ENCODE measurements around the gene DBX1. TPM values are rescaled to one million over a fixed set of nuclear protein-coding genes. Genes with fewer than 3 reads are reported as not detected.

Gene DBX1
- total and polyA plus RNA-seq, 4 experiments from 2014 or later, result not detected

GRCh38 chr11:20122131-20122530, 38.1 kb downstream of the DBX1 start:
- H3K27me3 Mint-ChIP-seq, result peaks cover 0 to 2% of the 10 kb centered on the region in 2 donors
- Histone ChIP-seq H3K4me1 (ENCODE audit: insufficient read depth, low read length) (no peaks in the 10 kb centered on the region), H3K27ac (ENCODE audit: low read depth, low read length) (no peak overlapping the region), H3K4me3 (ENCODE audit: low read length in 2 of 2) (no peak overlapping the region), H3K9me3 (ENCODE audit: control insufficient read depth in 1 of 2, low read length in 2 of 2) (no peaks in the 10 kb centered on the region), H3K27me3 (ENCODE audit: insufficient read depth, low read length) (no peaks in the 10 kb centered on the region), H3K36me3 (ENCODE audit: insufficient read depth, low read length) (no peaks in the 10 kb centered on the region)
- ChIA-PET CTCF (ENCODE audit: partially characterized antibody) (interaction anchor here (0.7 to 1.3 kb wide), 2 partner anchors 231 to 233 kb away, joined by 3 to 5 read pairs; no protein-coding TSS in a partner anchor), POLR2A (ENCODE audit: partially characterized antibody) (no interaction called here)
- intact Hi-C loops (cut with micrococcal nuclease), result no loop called here
- no peaks in the 10 kb centered on the region for H3K4me1 Mint-ChIP-seq
- DNase-seq, result no peak
- H3K27ac Mint-ChIP-seq, result no peak overlapping the region
- no peaks in the 10 kb centered on the region for H3K9me3 Mint-ChIP-seq
- no peak overlapping the region for H3K4me3 Mint-ChIP-seq
- peaks cover 0 to 18% of the 10 kb centered on the region in 2 donors for H3K36me3 Mint-ChIP-seq

GRCh38 chr11:20120134-20120925, 39.9 kb downstream of the DBX1 start:
- no peaks in the 10 kb centered on the region for H3K4me1 Mint-ChIP-seq
- peaks cover 0 to 2% of the 10 kb centered on the region in 2 donors for H3K27me3 Mint-ChIP-seq
- H3K27ac ChIP-seq (ENCODE audit: low read depth, low read length), result no peak overlapping the region
- H3K9me3 ChIP-seq (ENCODE audit: control insufficient read depth in 1 of 2, low read length in 2 of 2), result no peaks in the 10 kb centered on the region
- H3K27me3 ChIP-seq (ENCODE audit: insufficient read depth, low read length), result no peaks in the 10 kb centered on the region
- intact Hi-C loops (cut with micrococcal nuclease), result no loop called here
- POLR2A ChIA-PET (ENCODE audit: partially characterized antibody), result no interaction called here
- H3K9me3 Mint-ChIP-seq, result peaks cover 0 to 2% (median 0%) of the 10 kb centered on the region in 8 donors
- CTCF ChIA-PET (ENCODE audit: partially characterized antibody), result interaction anchor here (9.4 kb wide), 1 partner anchor 7 kb away, joined by 79 read pairs; no protein-coding TSS in a partner anchor
- H3K36me3 ChIP-seq (ENCODE audit: insufficient read depth, low read length), result no peaks in the 10 kb centered on the region
- H3K4me3 Mint-ChIP-seq, result no peak overlapping the region
- no peaks in the 10 kb centered on the region for H3K4me1 ChIP-seq (ENCODE audit: insufficient read depth, low read length)
- no peak overlapping the region for H3K27ac Mint-ChIP-seq
- no peak for DNase-seq
- H3K36me3 Mint-ChIP-seq, result peaks cover 0 to 18% of the 10 kb centered on the region in 2 donors
- H3K4me3 ChIP-seq (ENCODE audit: low read length in 2 of 2), result no peak overlapping the region

GRCh38 chr11:20119315-20119714, 41.0 kb downstream of the DBX1 start:
- intact Hi-C loops (cut with micrococcal nuclease), result loop anchor here (10.0 kb wide), 1 partner anchor 175 kb away; no protein-coding TSS in a partner anchor
- DNase-seq, result no peak
- Histone ChIP-seq H3K27ac (ENCODE audit: low read depth, low read length) (no peak overlapping the region), H3K4me1 (ENCODE audit: insufficient read depth, low read length) (no peaks in the 10 kb centered on the region), H3K4me3 (ENCODE audit: low read length in 2 of 2) (no peak overlapping the region), H3K9me3 (ENCODE audit: control insufficient read depth in 1 of 2, low read length in 2 of 2) (no peaks in the 10 kb centered on the region), H3K27me3 (ENCODE audit: insufficient read depth, low read length) (no peaks in the 10 kb centered on the region), H3K36me3 (ENCODE audit: insufficient read depth, low read length) (no peaks in the 10 kb centered on the region)
- Mint-ChIP-seq H3K36me3 (peaks cover 0 to 18% of the 10 kb centered on the region in 2 donors), H3K9me3 (peaks cover 0 to 2% (median 0%) of the 10 kb centered on the region in 8 donors), H3K4me1 (no peaks in the 10 kb centered on the region), H3K27me3 (peaks cover 0 to 3% of the 10 kb centered on the region in 2 donors), H3K4me3 (no peak overlapping the region), H3K27ac (no peak overlapping the region)
- POLR2A ChIA-PET (ENCODE audit: partially characterized antibody), result no interaction called here
- CTCF ChIA-PET (ENCODE audit: partially characterized antibody), result interaction anchor here (1.2 to 9.4 kb wide), 2 partner anchors 8 to 13 kb away, joined by 3 to 79 read pairs; no protein-coding TSS in a partner anchor

- no peak for DNase-seq
- Histone ChIP-seq H3K9me3 (ENCODE audit: control insufficient read depth in 1 of 2, low read length in 2 of 2) (no peaks in the 10 kb centered on the region), H3K36me3 (ENCODE audit: insufficient read depth, low read length) (no peaks in the 10 kb centered on the region), H3K27me3 (ENCODE audit: insufficient read depth, low read length) (no peaks in the 10 kb centered on the region), H3K4me1 (ENCODE audit: insufficient read depth, low read length) (no peaks in the 10 kb centered on the region), H3K4me3 (ENCODE audit: low read length in 2 of 2) (no peak overlapping the region), H3K27ac (ENCODE audit: low read depth, low read length) (no peak overlapping the region)
- Mint-ChIP-seq H3K4me1 (no peaks in the 10 kb centered on the region), H3K27me3 (peaks cover 0 to 3% of the 10 kb centered on the region in 2 donors), H3K9me3 (peaks cover 0 to 2% (median 0%) of the 10 kb centered on the region in 8 donors), H3K4me3 (no peak overlapping the region), H3K27ac (peak overlapping the region in 1 of 7 donors; percentile 65), H3K36me3 (peaks cover 0 to 18% of the 10 kb centered on the region in 2 donors)
- ChIA-PET CTCF (ENCODE audit: partially characterized antibody) (interaction anchor here (9.2 to 9.4 kb wide), 2 partner anchors 9 to 15 kb away, joined by 54 to 79 read pairs; no protein-coding TSS in a partner anchor), POLR2A (ENCODE audit: partially characterized antibody) (no interaction called here)
- intact Hi-C loops (cut with micrococcal nuclease), result loop anchor here (10.0 kb wide), 1 partner anchor 173 kb away; no protein-coding TSS in a partner anchor
These were observed 42.1 kb downstream of the DBX1 start for GRCh38 chr11:20118209-20118608.

- Mint-ChIP-seq H3K4me1 (no peaks in the 10 kb centered on the region), H3K36me3 (peaks cover 0 to 18% of the 10 kb centered on the region in 2 donors), H3K27me3 (peaks cover 0 to 3% of the 10 kb centered on the region in 2 donors), H3K4me3 (no peak overlapping the region), H3K9me3 (peaks cover 0 to 2% (median 0%) of the 10 kb centered on the region in 8 donors), H3K27ac (no peak overlapping the region)
- no peak overlapping the region for H3K27ac ChIP-seq (ENCODE audit: low read depth, low read length)
- ChIA-PET POLR2A (ENCODE audit: partially characterized antibody) (no interaction called here), CTCF (ENCODE audit: partially characterized antibody) (interaction anchor here (9.2 to 9.4 kb wide), 2 partner anchors 10 to 16 kb away, joined by 54 to 79 read pairs; no protein-coding TSS in a partner anchor)
- intact Hi-C loops (cut with micrococcal nuclease), result loop anchor here (10.0 kb wide), 1 partner anchor 172 kb away; no protein-coding TSS in a partner anchor
- H3K9me3 ChIP-seq (ENCODE audit: control insufficient read depth in 1 of 2, low read length in 2 of 2), result no peaks in the 10 kb centered on the region
- no peaks in the 10 kb centered on the region for H3K36me3 ChIP-seq (ENCODE audit: insufficient read depth, low read length)
- no peaks in the 10 kb centered on the region for H3K4me1 ChIP-seq (ENCODE audit: insufficient read depth, low read length)
- no peak overlapping the region for H3K4me3 ChIP-seq (ENCODE audit: low read length in 2 of 2)
- DNase-seq, result no peak
- no peaks in the 10 kb centered on the region for H3K27me3 ChIP-seq (ENCODE audit: insufficient read depth, low read length)
These were observed 43.0 kb downstream of the DBX1 start for GRCh38 chr11:20117291-20117690.

DNA sequence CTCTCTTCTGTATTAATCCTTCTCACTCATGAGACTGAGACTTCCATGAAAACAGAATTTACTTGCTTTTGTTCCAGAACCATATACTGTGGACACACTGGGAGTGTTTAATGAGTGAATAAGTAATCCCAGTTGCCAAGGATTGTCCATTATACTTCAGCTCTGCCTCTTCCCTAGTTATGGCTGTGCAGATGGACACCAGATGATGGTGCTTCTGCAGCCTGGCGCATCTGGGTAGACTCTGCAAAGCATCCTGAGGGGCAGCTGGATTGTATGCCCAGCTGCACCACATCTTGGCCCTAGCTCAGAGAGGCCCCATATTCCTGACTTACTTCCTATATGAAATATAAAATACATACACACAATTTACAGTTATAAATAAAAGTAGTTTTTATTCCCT, 43.5 kb downstream of the DBX1 start:
- H3K27me3 ChIP-seq (ENCODE audit: insufficient read depth, low read length), result no peaks in the 10 kb centered on the region
- peaks cover 0 to 3% of the 10 kb centered on the region in 2 donors for H3K27me3 Mint-ChIP-seq
- H3K4me3 Mint-ChIP-seq, result no peak overlapping the region
- POLR2A ChIA-PET (ENCODE audit: partially characterized antibody), result no interaction called here
- peaks cover 0 to 2% (median 0%) of the 10 kb centered on the region in 8 donors for H3K9me3 Mint-ChIP-seq
- no peaks in the 10 kb centered on the region for H3K9me3 ChIP-seq (ENCODE audit: control insufficient read depth in 1 of 2, low read length in 2 of 2)
- no peaks in the 10 kb centered on the region for H3K4me1 ChIP-seq (ENCODE audit: insufficient read depth, low read length)
- H3K27ac Mint-ChIP-seq, result no peak overlapping the region
- H3K36me3 ChIP-seq (ENCODE audit: insufficient read depth, low read length), result no peaks in the 10 kb centered on the region
- peaks cover 0 to 18% of the 10 kb centered on the region in 2 donors for H3K36me3 Mint-ChIP-seq
- H3K4me3 ChIP-seq (ENCODE audit: low read length in 2 of 2), result no peak overlapping the region
- CTCF ChIA-PET (ENCODE audit: partially characterized antibody), result interaction anchor here (9.2 to 9.4 kb wide), 2 partner anchors 10 to 16 kb away, joined by 54 to 79 read pairs; no protein-coding TSS in a partner anchor
- DNase-seq, result no peak
- no peaks in the 10 kb centered on the region for H3K4me1 Mint-ChIP-seq
- no peak overlapping the region for H3K27ac ChIP-seq (ENCODE audit: low read depth, low read length)
- intact Hi-C loops (cut with micrococcal nuclease), result loop anchor here (10.0 kb wide), 1 partner anchor 172 kb away; no protein-coding TSS in a partner anchor

DNA sequence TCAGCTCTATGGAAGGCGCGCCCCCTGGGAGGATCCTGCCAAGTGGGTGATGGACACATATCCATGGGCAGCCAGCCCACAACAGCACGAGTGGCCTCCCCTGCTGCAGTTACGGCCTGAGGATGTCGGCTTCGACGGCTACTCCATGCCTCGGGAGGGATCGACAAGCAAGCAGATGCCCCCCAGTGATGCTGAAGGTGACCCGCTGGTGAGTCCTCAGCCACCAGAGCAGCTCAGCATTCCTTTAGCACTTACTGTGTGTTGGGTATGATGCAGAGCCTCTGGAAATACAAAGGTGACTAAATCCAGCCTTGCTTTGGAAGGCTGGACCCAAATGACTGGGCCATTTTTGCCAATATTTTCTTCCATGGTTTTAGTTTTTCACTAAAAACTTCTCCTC, 45.7 kb downstream of the DBX1 start:
- H3K27me3 Mint-ChIP-seq, result peaks cover 0 to 3% of the 10 kb centered on the region in 2 donors
- Histone ChIP-seq H3K27ac (ENCODE audit: low read depth, low read length) (no peak overlapping the region), H3K4me1 (ENCODE audit: insufficient read depth, low read length) (no peaks in the 10 kb centered on the region), H3K36me3 (ENCODE audit: insufficient read depth, low read length) (no peaks in the 10 kb centered on the region), H3K27me3 (ENCODE audit: insufficient read depth, low read length) (no peaks in the 10 kb centered on the region), H3K4me3 (ENCODE audit: low read length in 2 of 2) (no peak overlapping the region), H3K9me3 (ENCODE audit: control insufficient read depth in 1 of 2, low read length in 2 of 2) (no peaks in the 10 kb centered on the region)
- H3K36me3 Mint-ChIP-seq, result peaks cover 0 to 14% of the 10 kb centered on the region in 2 donors
- CTCF ChIA-PET (ENCODE audit: partially characterized antibody), result interaction anchor here (9.2 to 9.4 kb wide), 2 partner anchors 13 to 18 kb away, joined by 54 to 79 read pairs; no protein-coding TSS in a partner anchor
- POLR2A ChIA-PET (ENCODE audit: partially characterized antibody), result no interaction called here
- H3K4me3 Mint-ChIP-seq, result no peak overlapping the region
- peaks cover 0 to 6% (median under 1%) of the 10 kb centered on the region in 4 donors for H3K4me1 Mint-ChIP-seq
- peaks cover 0 to 2% (median 0%) of the 10 kb centered on the region in 8 donors for H3K9me3 Mint-ChIP-seq
- no peak for DNase-seq
- intact Hi-C loops (cut with micrococcal nuclease), result loop anchor here (10.0 kb wide), 1 partner anchor 170 kb away; no protein-coding TSS in a partner anchor
- no peak overlapping the region for H3K27ac Mint-ChIP-seq

Measured in CD4-positive, alpha-beta memory T cell (primary cell).